GM12801 (cell line): ENCODE data around the gene ZNF787.

ENCODE experiments used
- CTCF ChIP-seq: IDR thresholded peaks from one replicate; pipeline ENCODE4 v1.5.1; 2011; ENCODE audit warnings: control low read depth; ENCODE audit not compliant: insufficient read length; ENCODE audit errors: extremely low read depth

Gene ZNF787

GRCh38 chr19:56071151-56071550 is 49.9 kb downstream of the ZNF787 start:
- TF ChIP-seq CTCF, result no peak

- TF ChIP-seq CTCF, result no peak
Measured at GRCh38 chr19:56069642-56070041, 51.5 kb downstream of the ZNF787 start.

GRCh38 chr19:56066152-56067023 is 54.7 kb downstream of the ZNF787 start:
- no peak for TF ChIP-seq CTCF

GRCh38 chr19:56053596-56053995 is 67.5 kb downstream of the ZNF787 start:
- no peak for TF ChIP-seq CTCF
